Measurements from ENCODE around the gene ARHGEF17. TPM values are rescaled to one million over a fixed set of nuclear protein-coding genes. Genes with fewer than 3 reads are reported as not detected.

The ARHGEF17 gene
- total and polyA plus RNA-seq, 2 of the 8 experiments (the other 6 are each of a cell fraction or from before 2014, with no cell fraction given): 11.3 to 14.6 TPM

DNA sequence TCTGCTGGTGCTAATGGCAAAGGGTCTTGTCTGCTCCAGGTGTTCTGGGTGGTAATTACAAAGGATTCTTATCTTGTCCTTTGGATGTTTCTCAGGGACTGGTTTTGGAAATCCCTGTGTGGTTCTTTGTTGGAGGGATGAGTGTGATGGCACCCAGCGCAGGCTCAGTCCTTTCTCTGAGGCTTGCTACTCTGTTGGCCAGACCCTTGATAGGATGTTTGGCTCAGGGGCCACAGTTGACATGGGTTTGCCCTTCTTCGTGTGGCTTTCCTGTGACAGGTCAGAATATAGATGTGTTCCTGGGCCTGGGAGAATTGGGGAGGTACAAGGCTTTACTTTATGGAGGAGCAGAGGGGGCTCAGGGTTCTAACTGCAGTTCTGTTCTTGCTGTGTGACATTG is 4.0 kb downstream of the ARHGEF17 start:
- Histone ChIP-seq H3K9me3 (ENCODE audit: insufficient read depth in 2 of 2, low read depth in 1 of 2, low read length in 1 of 2) (no peaks in the 10 kb centered on the region), H2BK15ac (ENCODE audit: low read length) (no peak overlapping the region), H2BK20ac (ENCODE audit: low read length) (no peak overlapping the region), H2BK120ac (replicated peaks; ENCODE audit: low read depth, low read length) (no peak overlapping the region), H4K91ac (replicated peaks; ENCODE audit: insufficient read length, low read length) (no peak overlapping the region), H4K8ac (ENCODE audit: extremely low read depth, insufficient read depth, low read length) (no peak overlapping the region), H3K4me1 (replicated peaks in 1 of 4; ENCODE audit: control insufficient read depth in 3 of 4, insufficient read depth in 4 of 4, low read length in 3 of 4) (peaks cover 0 to 18% (median 9%) of the 10 kb centered on the region in 4 experiments; a peak in 6 of 7 replicates), H3K4ac (replicated peaks; ENCODE audit: insufficient read length, low read depth, low read length) (no peak overlapping the region), H3K79me2 (ENCODE audit: control insufficient read depth in 1 of 2, insufficient read depth in 2 of 2, low read length in 2 of 2) (no peaks in the 10 kb centered on the region), H3K14ac (ENCODE audit: insufficient read length) (no peak overlapping the region), H3K18ac (ENCODE audit: extremely low read depth, low read length) (no peak overlapping the region), H2BK12ac (ENCODE audit: low read depth, low read length) (no peak overlapping the region), H3K9ac (replicated peaks in 1 of 4; ENCODE audit: extremely low read depth in 1 of 4, low read depth in 3 of 4, low read length in 3 of 4) (no peak overlapping the region), H3K4me2 (ENCODE audit: insufficient read depth in 1 of 2, low read depth in 2 of 2, low read length in 2 of 2) (no peak overlapping the region), H3K79me1 (ENCODE audit: low read depth, low read length) (peaks cover 7% of the 10 kb centered on the region), H2BK5ac (ENCODE audit: low read depth, low read length) (no peak overlapping the region), H3K23ac (ENCODE audit: insufficient read length) (no peak overlapping the region), H4K5ac (ENCODE audit: insufficient read length, low read depth, low read length) (no peak overlapping the region), H2AFZ (ENCODE audit: low read length) (no peak overlapping the region), H3K36me3 (ENCODE audit: control insufficient read depth in 2 of 4, insufficient read depth in 4 of 4, low read length in 3 of 4) (no peaks in the 10 kb centered on the region), H3K23me2 (ENCODE audit: low read depth, low read length) (peaks cover 18% of the 10 kb centered on the region), H3K56ac (replicated peaks; ENCODE audit: insufficient read length, low read depth, low read length) (no peak overlapping the region), H3K27ac (ENCODE audit: low read depth, low read length) (no peak overlapping the region), H3K27me3 (replicated peaks in 1 of 4; ENCODE audit: control insufficient read depth in 3 of 4, extremely low read depth in 1 of 4, insufficient read depth in 3 of 4, low read length in 3 of 4) (peaks cover 0 to 30% (median 20%) of the 10 kb centered on the region in 4 experiments; a peak in 5 of 7 replicates), H4K20me1 (replicated peaks in 1 of 2; ENCODE audit: control insufficient read depth in 1 of 2, insufficient read depth in 2 of 2, low read length in 2 of 2) (peaks cover 17 to 35% of the 10 kb centered on the region in 2 experiments), H3K4me3 (ENCODE audit: extremely low read depth in 1 of 4, insufficient read depth in 2 of 4, low read depth in 3 of 4, low read length in 4 of 4) (no peak overlapping the region), H2AK5ac (ENCODE audit: low read depth, low read length) (no peak overlapping the region)
- FAIRE-seq (no peak), DNase-seq (ENCODE audit: low read depth in 1 of 2, low spot score in 2 of 2) (no peak)
- ChIA-PET POLR2A (ENCODE audit: partially characterized antibody) (interaction anchor here (1.1 to 7.8 kb wide), 2 partner anchors 15 to 514 kb away, joined by 3 to 91 read pairs; no protein-coding TSS in a partner anchor), CTCF (ENCODE audit: partially characterized antibody) (interaction anchor here (1.7 to 25.1 kb wide), 5 partner anchors 12 to 46 kb away, joined by 5 to 383 read pairs (median 233); no protein-coding TSS in a partner anchor)
- whole genome bisulfite sequencing, 2 experiments (ENCODE audit: extremely low coverage in 1 of 2, insufficient coverage in 1 of 2, insufficient read length in 1 of 2, insufficient replicate concordance in 2 of 2, low coverage in 1 of 2, low lambda C conversion rate in 2 of 2, missing lambda C conversion rate in 1 of 2): 87% methylated on average over 2 of the region's 2 CpGs; no CpG with 5 or more reads in 1 of the 2 experiments
- TF ChIP-seq TEAD4 (IDR thresholded peaks at IDR 0.05; ENCODE audit: low read depth, low read length): no peak
- TF ChIP-seq POLR2AphosphoS5 (IDR thresholded peaks at IDR 0.05; ENCODE audit: low read depth, low read length): no peak
- no peak for TF ChIP-seq MAFK (IDR thresholded peaks at IDR 0.05; ENCODE audit: low read depth, low read length)
- TF ChIP-seq EGR1 (IDR thresholded peaks at IDR 0.05; ENCODE audit: borderline replicate concordance, low read depth, low read length): no peak
- TF ChIP-seq EZH2 (IDR thresholded peaks at IDR 0.05; ENCODE audit: low read depth, low read length, severe bottlenecking): no peak
- no peak for TF ChIP-seq TAF1 (IDR thresholded peaks at IDR 0.05; ENCODE audit: low read depth, low read length)
- TF ChIP-seq, protein P1, sequence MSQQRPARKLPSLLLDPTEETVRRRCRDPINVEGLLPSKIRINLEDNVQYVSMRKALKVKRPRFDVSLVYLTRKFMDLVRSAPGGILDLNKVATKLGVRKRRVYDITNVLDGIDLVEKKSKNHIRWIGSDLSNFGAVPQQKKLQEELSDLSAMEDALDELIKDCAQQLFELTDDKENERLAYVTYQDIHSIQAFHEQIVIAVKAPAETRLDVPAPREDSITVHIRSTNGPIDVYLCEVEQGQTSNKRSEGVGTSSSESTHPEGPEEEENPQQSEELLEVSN (IDR thresholded peaks at IDR 0.05): no peak
- TF ChIP-seq PHF8 (conservative IDR thresholded peaks at IDR 0.05; ENCODE audit: low read depth, low read length): no peak
- TF ChIP-seq SUZ12 (IDR thresholded peaks at IDR 0.05; ENCODE audit: low read length): no peak

Data from H1 (cell line).